A673 (cell line): ENCODE measurements around the gene ADAT2.
"Not testable (repeated sequence)": the region's sequence is repeated elsewhere in the genome, so short reads cannot be mapped to it uniquely, and the experiment has no call there.

Source experiments
- CTCF ChIP-seq: fragments of 300-800, 200-600 bp; sonication (generic); conservative IDR thresholded peaks from 2 replicates; pipeline ENCODE4 v1.5.1; 2017; ENCODE audit warnings: low read depth, mild to moderate bottlenecking, antibody characterized with exemption, low read length, moderate library complexity, mixed read lengths
- EZH2 ChIP-seq: fragments of 200-600 bp; sonication (generic); IDR thresholded peaks from 2 replicates; pipeline ENCODE4 v1.6.1; 2017; ENCODE audit warnings: borderline replicate concordance, low read depth, mild to moderate bottlenecking, mixed read lengths, antibody characterized with exemption, low read length; ENCODE audit not compliant: poor library complexity, severe bottlenecking

- TF ChIP-seq CTCF, EZH2: not testable (repeated sequence)
Observed at GRCh38 chr6:143468823-143469222, 18.3 kb upstream of the ADAT2 start.
